HCT116 (cell line): ENCODE measurements around the gene KCNJ16. TPM values are rescaled to one million over a fixed set of nuclear protein-coding genes. Genes with fewer than 3 reads are reported as not detected.

Experiments used
- ATAC-seq: fragments of 200-7000 bp; cut with Tn5 transposase; 2 replicates; pipeline ENCODE4 v1.9.1; 2020; ENCODE audit warnings: mild to moderate bottlenecking, moderate library complexity
- BruUV-seq: library from RNA; stranded (reverse); fragments of 400-500 nt; replicated peaks from 2 replicates; lab custom pipeline; 2021; lab: Mats Ljungman, UMichigan
- CTCF ChIA-PET: fragments of 300-600 bp; sonication (Branson Sonifier 250); formaldehyde crosslinking; loops from one replicate; lab custom pipeline; 2021; ENCODE audit warnings: antibody characterized with exemption; lab: Charles Lee
- POLR2A ChIA-PET: fragments of 300-600, 350-600 bp; sonication (Branson Sonifier 250); formaldehyde crosslinking; loops from one replicate; lab custom pipeline; 2021; ENCODE audit warnings: antibody characterized with exemption; lab: Charles Lee
- RAD21 ChIA-PET, 2 experiments: fragments of 300-600 bp; sonication (Branson Sonifier 250); formaldehyde crosslinking; loops; one replicate each; lab custom pipeline; 2023; ENCODE audit warnings: low total read pairs in 2 of 2; ENCODE audit not compliant: uncharacterized antibody in 2 of 2, unreplicated experiment in 2 of 2, low non-redundant PET in 1 of 2; lab: Charles Lee
- DNase-seq: peaks from one replicate; pipeline ENCODE4 v3.0.0-alpha.2; 2010; ENCODE audit warnings: low read depth, low spot score
- H2AFZ ChIP-seq: fragments of 200-600 bp; shearing (Covaris generic), sonication (generic); 2 replicates; pipeline ENCODE4 v1.6.1; 2017; ENCODE audit warnings: low read depth, mixed run types, mixed read lengths, antibody characterized with exemption, low read length; ENCODE audit not compliant: poor library complexity, severe bottlenecking
- H3K27ac ChIP-seq: 2 replicates; pipeline ENCODE4 v1.5.1; 2012; ENCODE audit warnings: low read depth, low read length
- H3K27me3 ChIP-seq: fragments of 200-600 bp; sonication (generic); 2 replicates; pipeline ENCODE4 v1.6.1; 2016; ENCODE audit warnings: mixed run types, low read length, mixed read lengths; ENCODE audit not compliant: insufficient read depth
- H3K36me3 ChIP-seq, 2 experiments: fragments of 200-500 bp in 1 of 2; fragments of 200-600 bp in 1 of 2; sonication (Bioruptor generic) in 1 of 2; sonication (generic) in 1 of 2; 2 replicates each; pipeline versions ENCODE4 v1.5.1 to v1.6.1; 2014 to 2016; ENCODE audit warnings: low read length in 2 of 2, inconsistent platforms in 1 of 2, mixed read lengths in 1 of 2, mixed run types in 1 of 2; ENCODE audit not compliant: insufficient read depth in 2 of 2, control insufficient read depth in 1 of 2
- H3K4me1 ChIP-seq, 2 experiments: fragments of 200-600 bp in 1 of 2; sonication (generic) in 1 of 2; 2 replicates each; pipeline versions ENCODE4 v1.5.1 to v1.6.1; 2012 to 2017; ENCODE audit warnings: low read length in 2 of 2, inconsistent platforms in 1 of 2, mild to moderate bottlenecking in 1 of 2, mixed read lengths in 1 of 2, mixed run types in 1 of 2, moderate library complexity in 1 of 2; ENCODE audit not compliant: insufficient read depth in 2 of 2, control insufficient read depth in 1 of 2
- H3K4me2 ChIP-seq: fragments of 200-600 bp; sonication (generic); 2 replicates; pipeline ENCODE4 v1.6.1; 2017; ENCODE audit warnings: mixed run types, low read length, mixed read lengths
- H3K4me3 ChIP-seq, 2 experiments: fragments of 200-600 bp in 1 of 2; sonication (generic) in 1 of 2; replicated peaks in 1 of 2; 2 replicates each; pipeline ENCODE4 v1.5.1; 2011 to 2016; ENCODE audit warnings: low read length in 2 of 2, control low read depth in 1 of 2, low read depth in 1 of 2, mild to moderate bottlenecking in 1 of 2, mixed read lengths in 1 of 2, mixed run types in 1 of 2
- H3K79me2 ChIP-seq: fragments of 200-600 bp; sonication (generic); 2 replicates; pipeline ENCODE4 v1.6.1; 2017; ENCODE audit warnings: mild to moderate bottlenecking, mixed run types, low read length, moderate library complexity, mixed read lengths; ENCODE audit not compliant: insufficient read depth
- H3K9ac ChIP-seq: fragments of 200-600 bp; sonication (generic); 2 replicates; pipeline ENCODE4 v1.6.1; 2016; ENCODE audit warnings: low read length, mixed read lengths
- H3K9me2 ChIP-seq: fragments of 200-600 bp; sonication (generic), shearing (Covaris generic); 2 replicates; pipeline ENCODE4 v1.6.1; 2017; ENCODE audit warnings: mixed run types, mild to moderate bottlenecking, moderate library complexity; ENCODE audit not compliant: insufficient read depth
- H3K9me3 ChIP-seq, 2 experiments: fragments of 200-500 bp in 1 of 2; fragments of 200-600 bp in 1 of 2; sonication (Bioruptor generic) in 1 of 2; sonication (generic) in 1 of 2; 2 replicates each; pipeline ENCODE4 v1.6.1; 2014 to 2017; ENCODE audit warnings: low read length in 2 of 2, mixed read lengths in 2 of 2, inconsistent platforms in 1 of 2, low read depth in 1 of 2, mild to moderate bottlenecking in 1 of 2, mixed run types in 1 of 2, moderate library complexity in 1 of 2; ENCODE audit not compliant: control insufficient read depth in 1 of 2, insufficient read depth in 1 of 2
- H4K20me1 ChIP-seq: fragments of 200-600 bp; sonication (generic), shearing (Covaris generic); 2 replicates; pipeline ENCODE4 v1.6.1; 2017; ENCODE audit warnings: mixed run types, mild to moderate bottlenecking, moderate library complexity; ENCODE audit not compliant: insufficient read depth
- EGR1 ChIP-seq: IDR thresholded peaks from 2 replicates; pipeline ENCODE4 v1.6.1; 2012; ENCODE audit warnings: low read depth
- EZH2phosphoT487 ChIP-seq: fragments of 200-600 bp; IDR thresholded peaks from 2 replicates; pipeline ENCODE4 v1.6.1; 2018; ENCODE audit warnings: antibody characterized with exemption, borderline replicate concordance
- JUND ChIP-seq: IDR thresholded peaks from 2 replicates; pipeline ENCODE4 v1.6.1; 2012
- POLR2AphosphoS5 ChIP-seq: IDR thresholded peaks from 2 replicates; pipeline ENCODE4 v1.6.1; 2011; ENCODE audit warnings: mild to moderate bottlenecking, low read depth, low read length, moderate library complexity
- RAD21 ChIP-seq: IDR thresholded peaks from 2 replicates; pipeline ENCODE4 v1.6.1; 2012; ENCODE audit warnings: low read depth, mild to moderate bottlenecking
- REST ChIP-seq: IDR thresholded peaks from 2 replicates; pipeline ENCODE4 v1.6.1; 2012; ENCODE audit warnings: low read depth
- SIN3A ChIP-seq: IDR thresholded peaks from 2 replicates; pipeline ENCODE4 v1.6.1; 2012; ENCODE audit warnings: low read depth
- SRF ChIP-seq: IDR thresholded peaks from 2 replicates; pipeline ENCODE4 v1.6.1; 2012; ENCODE audit warnings: low read depth
- TCF7L2 ChIP-seq: IDR thresholded peaks from 2 replicates; pipeline ENCODE4 v1.7.0; 2011; ENCODE audit warnings: borderline replicate concordance, inconsistent platforms; ENCODE audit not compliant: insufficient read depth, insufficient read length; ENCODE audit errors: extremely low read depth
- YY1 ChIP-seq: IDR thresholded peaks from 2 replicates; pipeline ENCODE4 v1.6.1; 2011; ENCODE audit warnings: low read length, low read depth, moderate library complexity, mild to moderate bottlenecking; ENCODE audit not compliant: insufficient replicate concordance; ENCODE audit errors: extremely low read depth
- ZBTB33 ChIP-seq: IDR thresholded peaks from 2 replicates; pipeline ENCODE4 v1.6.1; 2011; ENCODE audit warnings: mild to moderate bottlenecking, low read length, moderate library complexity; ENCODE audit not compliant: insufficient replicate concordance; ENCODE audit errors: extremely low read depth
- intact Hi-C: fragments of 100-400 bp; cut with micrococcal nuclease; formaldehyde crosslinking; loops from 2 replicates; pipeline ENCODE4 v1.10.0; 2022
- total RNA-seq: library from RNA; stranded (reverse); gene quantifications from one replicate; pipeline ENCODE4 v1.2.1, GENCODE V29; 2021; ENCODE audit not compliant: unreplicated experiment

KCNJ16 gene
- total RNA-seq, 1 experiment from 2014 or later: not detected

- Histone ChIP-seq H3K4me2 (no peak overlapping the region), H3K4me3 (no peak overlapping the region), H3K27me3 (no peaks in the 10 kb centered on the region), H3K9ac (no peak overlapping the region), H2AFZ (no peak overlapping the region), H3K79me2 (no peaks in the 10 kb centered on the region), H3K4me1 (no peaks in the 10 kb centered on the region), H3K27ac (no peak overlapping the region), H3K36me3 (no peaks in the 10 kb centered on the region), H4K20me1 (no peaks in the 10 kb centered on the region), H3K9me3 (peaks cover 3 to 10% of the 10 kb centered on the region in 2 experiments; a peak in 3 of 4 replicates), H3K9me2 (no peaks in the 10 kb centered on the region)
- RAD21 ChIA-PET: no interaction called here
- intact Hi-C loops: no loop called here
- TF ChIP-seq RAD21 (no peak), SRF (no peak), EGR1 (no peak)
- no peak for DNase-seq
- BruUV-seq: no TSS peak
- no peak for ATAC-seq
- POLR2A ChIA-PET: interaction anchor here (0.6 kb wide), 1 partner anchor 9 kb away, joined by 3 read pairs; no protein-coding TSS in a partner anchor
- CTCF ChIA-PET: no interaction called here
These were observed 2.3 kb upstream of the KCNJ16 start for GRCh38 chr17:70072546-70073309.

- no peaks in the 10 kb centered on the region for H3K9me2 ChIP-seq
- H3K36me3 ChIP-seq: no peaks in the 10 kb centered on the region
- TF ChIP-seq SIN3A: no peak
- TF ChIP-seq REST: no peak
- TF ChIP-seq ZBTB33: no peak
- no peak for TF ChIP-seq POLR2AphosphoS5
- TF ChIP-seq EZH2phosphoT487: no peak
- no peak for TF ChIP-seq JUND
- TF ChIP-seq TCF7L2: no peak
- TF ChIP-seq YY1: no peak
- RAD21 ChIA-PET: no interaction called here
- no peak overlapping the region for H3K4me2 ChIP-seq
- no peaks in the 10 kb centered on the region for H3K79me2 ChIP-seq
- intact Hi-C loops: no loop called here
- no peaks in the 10 kb centered on the region for H4K20me1 ChIP-seq
- H3K27me3 ChIP-seq: no peaks in the 10 kb centered on the region
- ATAC-seq: no peak
- no TSS peak for BruUV-seq
- CTCF ChIA-PET: no interaction called here
- peaks cover 3 to 13% of the 10 kb centered on the region in 2 experiments; a peak in 3 of 4 replicates for H3K9me3 ChIP-seq
- H2AFZ ChIP-seq: no peak overlapping the region
- no peak overlapping the region for H3K4me3 ChIP-seq
- no peaks in the 10 kb centered on the region for H3K4me1 ChIP-seq
- H3K27ac ChIP-seq: no peak overlapping the region
- DNase-seq: no peak
- POLR2A ChIA-PET: no interaction called here
- no peak overlapping the region for H3K9ac ChIP-seq
These were observed 1.7 kb upstream of the KCNJ16 start for GRCh38 chr17:70073310-70073709.
